Adrenal gland (tissue), 12 donors: ENCODE measurements around the gene SPTB. TPM values are rescaled to one million over a fixed set of nuclear protein-coding genes. Genes with fewer than 3 reads are reported as not detected.

Source experiments
- DNase-seq, 7 donors: peaks; one replicate each; pipeline ENCODE4 v3.0.0-alpha.2; 2019 to 2020
- H3K27ac ChIP-seq, 5 donors: fragments of 200-600 bp; sonication (generic) in 4 of 5; 1 replicate in 3 of 5; 2 replicates in 2 of 5; pipeline versions ENCODE4 v1.5.1 to v1.8.0; 2016 to 2020; ENCODE audit warnings: mild to moderate bottlenecking in 1 of 5
- H3K27me3 ChIP-seq: fragments of 200-600 bp; 2 replicates; pipeline ENCODE4 v1.8.0; 2021
- H3K36me3 ChIP-seq, 2 donors: fragments of 200-600 bp; replicated peaks in 1 of 2; 1 replicate in 1 of 2; 2 replicates in 1 of 2; pipeline versions ENCODE4 v1.5.1 to v1.8.0; 2018 to 2022
- H3K4me1 ChIP-seq, 2 donors: fragments of 200-600 bp; replicated peaks in 1 of 2; 1 replicate in 1 of 2; 2 replicates in 1 of 2; pipeline versions ENCODE4 v1.5.1 to v1.8.0; 2018 to 2021
- H3K4me3 ChIP-seq, 4 donors: fragments of 200-600 bp; sonication (generic) in 3 of 4; one replicate each; pipeline ENCODE4 v1.5.1; 2016 to 2018
- H3K9me3 ChIP-seq, 3 donors: fragments of 200-600 bp; sonication (generic) in 1 of 3; replicated peaks in 1 of 3; 1 replicate in 2 of 3; 2 replicates in 1 of 3; pipeline versions ENCODE4 v1.5.1 to v1.8.0; 2016 to 2021
- POLR2A ChIP-seq, 2 donors: fragments of 450-650 bp; IDR thresholded peaks; one replicate each; pipeline ENCODE4 v1.6.1; 2017; ENCODE audit warnings: antibody characterized with exemption in 2 of 2, mild to moderate bottlenecking in 2 of 2, moderate library complexity in 1 of 2
- WGBS, 4 donors: extraction: QIAGEN DNeasy Blood & Tissue Kit in 2 of 4; methylation state at CpG; one replicate each; pipeline versions ENCODE4 v1.1.5 to v1.1.7; 2013 to 2017; 5-methylcytosine and 5-hydroxymethylcytosine counted together
- intact Hi-C, 2 donors: fragments of 100-400 bp; cut with DNase I; formaldehyde crosslinking; loops; one replicate each; pipeline versions ENCODE4 v1.14.1 to v1.15.0; 2022 to 2023
- polyA plus RNA-seq, 3 donors: library from polyadenylated mRNA; stranded (reverse); fragments of 200-250 nt in 2 of 3; fragments of 350-450 nt in 1 of 3; fragmentation: Illumina TruSeq in 1 of 3; extraction: RNeasy Lipid Tissue Mini Kit (QIAGEN cat#74804) in 1 of 3; gene quantifications; one replicate each; pipeline ENCODE4 v1.2.3, GENCODE V29; 2013 to 2014
- total RNA-seq, 9 donors: library from RNA; depleted of rRNA in 4 of 9; stranded (reverse); fragments of >200 nt in 4 of 9; fragments of 120-200 nt in 1 of 9; fragmentation: NEBNext Ultra II Directional in 1 of 9; extraction: Animal tissue kit (Norgen Biotek cat#: 25700) in 1 of 9; gene quantifications; one replicate each; pipeline versions ENCODE4 v1.1.0 to v1.2.4, GENCODE V29; 2013 to 2023
- TF ChIP-seq, protein P1 (sequence below), 6 experiments: fragments of 450-650 bp in 4 of 6; fragments of 200-600 bp in 2 of 6; sonication (generic) in 1 of 6; IDR thresholded peaks; 1 replicate in 5 of 6; 2 replicates in 1 of 6; pipeline versions ENCODE4 v1.5.1 to v1.8.0; 2016 to 2021; ENCODE audit warnings: antibody characterized with exemption in 6 of 6, mild to moderate bottlenecking in 2 of 6, moderate library complexity in 1 of 6
- donor health status: healthy with polysubstance abuse.
- donor health status: Bipolar disorder and iron deficiency.
- donor health status: DM: yes; HTN: yes; CAD: no.
- donor health status: DM: no; HTN: no; CAD: no.
- donor health status: DM: no; HTN: no; CAD: no.
- donor health status: DM: yes; HTN: yes; CAD: no.

Gene SPTB
- total and polyA plus RNA-seq, 12 donors, result 0.18 to 14.5 (median 1.2) TPM

DNA sequence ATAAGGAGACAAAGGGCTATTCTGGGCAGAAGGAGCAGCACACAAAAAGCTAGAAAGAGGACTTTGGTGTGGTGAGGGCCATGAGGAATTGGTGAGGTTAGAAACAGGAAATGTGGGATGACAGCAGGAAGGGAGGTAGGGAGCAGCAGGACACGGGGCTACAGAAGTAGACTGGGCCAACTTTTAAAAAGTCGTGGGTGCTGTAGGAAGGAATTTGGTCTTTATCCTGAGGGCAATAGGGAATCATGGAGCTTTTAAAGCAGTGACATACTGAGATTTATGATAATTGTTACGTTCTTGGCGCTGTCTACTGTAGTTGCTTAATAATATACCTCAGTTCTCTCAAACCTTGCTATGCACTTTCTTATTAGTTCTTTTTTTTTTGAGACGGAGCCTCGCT is 26.3 kb upstream of the SPTB start:
- Histone ChIP-seq H3K36me3 (no peaks in the 10 kb centered on the region), H3K9me3 (no peaks in the 10 kb centered on the region), H3K27me3 (peaks cover 4% of the 10 kb centered on the region), H3K27ac (no peak overlapping the region), H3K4me3 (no peak overlapping the region), H3K4me1 (no peaks in the 10 kb centered on the region)
- WGBS, 4 donors, result 66 to 71% (median 69%) methylated on average over 6 of the region's 6 CpGs
- no peak for DNase-seq
- intact Hi-C loops, result no loop called here
- TF ChIP-seq, protein P1, sequence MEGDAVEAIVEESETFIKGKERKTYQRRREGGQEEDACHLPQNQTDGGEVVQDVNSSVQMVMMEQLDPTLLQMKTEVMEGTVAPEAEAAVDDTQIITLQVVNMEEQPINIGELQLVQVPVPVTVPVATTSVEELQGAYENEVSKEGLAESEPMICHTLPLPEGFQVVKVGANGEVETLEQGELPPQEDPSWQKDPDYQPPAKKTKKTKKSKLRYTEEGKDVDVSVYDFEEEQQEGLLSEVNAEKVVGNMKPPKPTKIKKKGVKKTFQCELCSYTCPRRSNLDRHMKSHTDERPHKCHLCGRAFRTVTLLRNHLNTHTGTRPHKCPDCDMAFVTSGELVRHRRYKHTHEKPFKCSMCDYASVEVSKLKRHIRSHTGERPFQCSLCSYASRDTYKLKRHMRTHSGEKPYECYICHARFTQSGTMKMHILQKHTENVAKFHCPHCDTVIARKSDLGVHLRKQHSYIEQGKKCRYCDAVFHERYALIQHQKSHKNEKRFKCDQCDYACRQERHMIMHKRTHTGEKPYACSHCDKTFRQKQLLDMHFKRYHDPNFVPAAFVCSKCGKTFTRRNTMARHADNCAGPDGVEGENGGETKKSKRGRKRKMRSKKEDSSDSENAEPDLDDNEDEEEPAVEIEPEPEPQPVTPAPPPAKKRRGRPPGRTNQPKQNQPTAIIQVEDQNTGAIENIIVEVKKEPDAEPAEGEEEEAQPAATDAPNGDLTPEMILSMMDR (IDR thresholded peaks at IDR 0.05), result no peak
- no peak for TF ChIP-seq POLR2A (IDR thresholded peaks at IDR 0.05)

DNA sequence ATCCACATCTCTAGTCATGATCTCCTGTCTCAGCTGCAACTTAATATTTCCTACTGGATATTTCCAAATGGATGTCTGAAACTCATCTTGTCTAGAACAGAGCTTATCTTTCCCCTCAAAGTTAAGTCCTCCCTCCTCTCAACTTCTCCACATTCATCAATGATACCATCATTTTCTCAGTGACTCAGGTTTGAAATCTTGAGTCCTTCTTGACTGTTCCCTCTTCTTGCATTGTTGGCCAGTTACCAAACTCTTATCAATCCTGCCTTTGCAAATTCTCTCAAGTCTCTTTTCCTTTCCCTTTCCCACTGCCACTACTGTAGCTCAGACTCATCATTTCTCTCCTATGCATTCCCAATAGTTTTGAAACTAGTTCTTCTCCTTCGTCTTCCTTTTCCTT is 20.3 kb upstream of the SPTB start:
- Histone ChIP-seq H3K4me3 (no peak overlapping the region), H3K27me3 (no peaks in the 10 kb centered on the region), H3K9me3 (no peaks in the 10 kb centered on the region), H3K4me1 (no peaks in the 10 kb centered on the region), H3K27ac (no peak overlapping the region), H3K36me3 (no peaks in the 10 kb centered on the region)
- intact Hi-C loops, result no loop called here
- TF ChIP-seq, protein P1 (IDR thresholded peaks at IDR 0.05), result no peak
- TF ChIP-seq POLR2A (IDR thresholded peaks at IDR 0.05), result no peak
- 55 to 82% (median 70%) methylated on average over 1 of the region's 1 CpG for WGBS, 4 donors
- no peak for DNase-seq

DNA sequence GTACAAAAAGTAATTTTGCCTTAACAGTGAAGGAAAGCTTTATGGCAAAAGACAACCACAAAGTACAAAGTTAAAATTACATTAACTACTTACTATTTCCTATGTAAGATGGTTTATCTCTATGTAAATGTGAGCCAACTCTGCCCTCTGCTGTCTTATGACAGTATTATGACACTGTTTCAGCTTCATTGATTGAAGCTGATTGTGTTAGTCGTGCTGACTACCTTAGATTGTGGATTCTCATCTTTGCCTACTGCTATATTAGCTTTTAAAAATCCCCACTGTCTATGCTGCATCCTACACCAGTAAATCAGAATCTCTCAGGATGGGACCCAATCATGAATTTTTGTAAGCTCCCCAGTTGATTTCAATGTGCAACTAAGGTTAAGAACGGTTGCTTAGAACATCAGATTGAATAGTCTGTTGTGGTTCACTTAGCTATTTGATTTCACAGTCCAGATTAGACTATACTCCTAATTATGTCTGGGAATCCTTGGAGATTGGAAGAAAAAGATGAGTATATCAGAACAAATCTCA is 12.2 kb upstream of the SPTB start:
- no peaks in the 10 kb centered on the region for H3K4me1 ChIP-seq
- WGBS, 4 donors, result 43 to 46% (median 44%) methylated on average over 2 of the region's 2 CpGs
- peaks cover 9% of the 10 kb centered on the region for H3K27me3 ChIP-seq
- peak in 4 of 7 donors; percentile 34 to 55 (median 43) for DNase-seq
- no peak overlapping the region for H3K4me3 ChIP-seq
- no peak overlapping the region for H3K27ac ChIP-seq
- H3K9me3 ChIP-seq, result no peaks in the 10 kb centered on the region
- intact Hi-C loops, result loop anchor here in 1 of 2 donors (5.0 kb wide), 1 partner anchor 220 kb away; no protein-coding TSS in a partner anchor
- TF ChIP-seq, protein P1 (IDR thresholded peaks at IDR 0.05), result peak; percentile 34 to 83 (median 74)
- no peak for TF ChIP-seq POLR2A (IDR thresholded peaks at IDR 0.05)
- H3K36me3 ChIP-seq, result no peaks in the 10 kb centered on the region

DNA sequence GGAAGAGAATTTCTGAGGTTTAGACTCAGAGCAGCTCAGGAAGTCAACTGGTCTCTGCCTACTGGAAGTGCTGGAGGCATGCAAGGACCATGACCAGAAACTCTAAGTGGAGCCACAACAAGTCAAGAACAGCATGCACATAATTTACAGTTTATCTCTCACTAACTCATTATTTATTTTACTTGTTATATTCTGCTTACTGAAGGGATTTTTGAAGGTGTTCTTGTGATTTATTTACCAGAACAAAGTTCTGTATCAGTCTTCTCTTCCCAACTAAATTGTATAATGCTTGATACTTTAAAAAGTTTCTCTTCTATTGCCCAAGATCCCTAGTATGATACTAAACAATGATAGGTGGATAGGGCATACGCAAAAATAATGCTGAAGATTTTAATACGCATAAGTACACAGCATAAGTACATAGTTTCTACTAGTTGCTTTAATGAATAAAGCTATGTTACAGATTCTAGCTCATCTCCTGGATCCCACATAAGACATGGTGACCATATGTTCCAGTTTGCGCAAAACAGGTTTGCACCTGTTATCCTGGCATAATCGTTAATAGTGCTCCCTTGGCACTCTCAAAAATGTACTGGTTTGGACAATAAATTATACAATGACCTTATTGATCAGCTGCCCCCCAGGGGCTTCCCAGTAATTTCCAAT is 11.6 kb upstream of the SPTB start:
- H3K36me3 ChIP-seq, result no peaks in the 10 kb centered on the region
- no peak overlapping the region for H3K4me3 ChIP-seq
- intact Hi-C loops, result loop anchor here in 1 of 2 donors (5.0 kb wide), 1 partner anchor 219 kb away; no protein-coding TSS in a partner anchor
- H3K4me1 ChIP-seq, result no peaks in the 10 kb centered on the region
- no peak for DNase-seq
- no peaks in the 10 kb centered on the region for H3K9me3 ChIP-seq
- WGBS, 4 donors, result 71 to 83% (median 80%) methylated on average over 4 of the region's 4 CpGs
- TF ChIP-seq, protein P1 (IDR thresholded peaks at IDR 0.05), result no peak
- no peak for TF ChIP-seq POLR2A (IDR thresholded peaks at IDR 0.05)
- H3K27me3 ChIP-seq, result peaks cover 9% of the 10 kb centered on the region
- no peak overlapping the region for H3K27ac ChIP-seq
